Progenitor cell of endocrine pancreas (in vitro differentiated cells): ENCODE data around the gene YOD1. TPM values are rescaled to one million over a fixed set of nuclear protein-coding genes. Genes with fewer than 3 reads are reported as not detected.

Experiments
- DNase-seq: peaks from one replicate; pipeline ENCODE4 v3.0.0; 2021; ENCODE audit warnings: low spot score; ENCODE audit not compliant: unreplicated experiment
- H3K27ac Mint-ChIP-seq: 2 replicates; pipeline ENCODE4 v1.8.0; 2021; ENCODE audit warnings: mild to moderate bottlenecking, moderate library complexity, mixed read lengths
- H3K27me3 Mint-ChIP-seq: 2 replicates; pipeline ENCODE4 v1.8.0; 2021; ENCODE audit warnings: mixed read lengths
- H3K36me3 Mint-ChIP-seq: 2 replicates; pipeline ENCODE4 v1.8.0; 2022; ENCODE audit warnings: mixed read lengths; ENCODE audit not compliant: insufficient read depth
- H3K4me1 Mint-ChIP-seq: 2 replicates; pipeline ENCODE4 v1.8.0; 2021; ENCODE audit warnings: low read depth, mixed read lengths
- H3K4me3 Mint-ChIP-seq: 2 replicates; pipeline ENCODE4 v1.8.0; 2021; ENCODE audit warnings: low read depth, mild to moderate bottlenecking, moderate library complexity, mixed read lengths
- H3K9me3 Mint-ChIP-seq: 2 replicates; pipeline ENCODE4 v1.8.0; 2021; ENCODE audit warnings: low read depth, mixed read lengths
- total RNA-seq: library from RNA; stranded (reverse); gene quantifications from 2 replicates; pipeline ENCODE4 v1.2.1, GENCODE V29; 2021
- TF ChIP-seq, protein P1 (sequence below): fragments of 200-600 bp; sonication (generic); IDR thresholded peaks from one replicate; pipeline ENCODE4 v1.5.0; 2021; ENCODE audit warnings: antibody characterized with exemption, mild to moderate bottlenecking; ENCODE audit not compliant: unreplicated experiment

Gene YOD1
- total RNA-seq, 1 donor from 2014 or later, result 8.7 TPM

- Mint-ChIP-seq H3K9me3 (no peaks in the 10 kb centered on the region), H3K4me1 (peaks cover 3% of the 10 kb centered on the region), H3K36me3 (no peaks in the 10 kb centered on the region), H3K27me3 (peaks cover 39% of the 10 kb centered on the region), H3K4me3 (no peak overlapping the region), H3K27ac (no peak overlapping the region)
- DNase-seq, result no peak
- TF ChIP-seq, protein P1, sequence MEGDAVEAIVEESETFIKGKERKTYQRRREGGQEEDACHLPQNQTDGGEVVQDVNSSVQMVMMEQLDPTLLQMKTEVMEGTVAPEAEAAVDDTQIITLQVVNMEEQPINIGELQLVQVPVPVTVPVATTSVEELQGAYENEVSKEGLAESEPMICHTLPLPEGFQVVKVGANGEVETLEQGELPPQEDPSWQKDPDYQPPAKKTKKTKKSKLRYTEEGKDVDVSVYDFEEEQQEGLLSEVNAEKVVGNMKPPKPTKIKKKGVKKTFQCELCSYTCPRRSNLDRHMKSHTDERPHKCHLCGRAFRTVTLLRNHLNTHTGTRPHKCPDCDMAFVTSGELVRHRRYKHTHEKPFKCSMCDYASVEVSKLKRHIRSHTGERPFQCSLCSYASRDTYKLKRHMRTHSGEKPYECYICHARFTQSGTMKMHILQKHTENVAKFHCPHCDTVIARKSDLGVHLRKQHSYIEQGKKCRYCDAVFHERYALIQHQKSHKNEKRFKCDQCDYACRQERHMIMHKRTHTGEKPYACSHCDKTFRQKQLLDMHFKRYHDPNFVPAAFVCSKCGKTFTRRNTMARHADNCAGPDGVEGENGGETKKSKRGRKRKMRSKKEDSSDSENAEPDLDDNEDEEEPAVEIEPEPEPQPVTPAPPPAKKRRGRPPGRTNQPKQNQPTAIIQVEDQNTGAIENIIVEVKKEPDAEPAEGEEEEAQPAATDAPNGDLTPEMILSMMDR, result no peak
Observed at GRCh38 chr1:206998816-206999215, 52.2 kb downstream of the YOD1 start.

Other genes starting within 250 kb of the YOD1 start
- not detected in 2 replicates for gene IL20, start 185.6 kb downstream of the YOD1 start, total RNA-seq
- gene IL24, start 153.8 kb downstream of the YOD1 start, total RNA-seq, result not detected in 2 replicates
- gene FCMR, start 129.3 kb downstream of the YOD1 start, total RNA-seq, result not detected in 2 replicates
- gene PIGR, start 104.7 kb downstream of the YOD1 start, total RNA-seq, result not detected in 2 replicates
- not detected in 2 replicates for gene FCAMR, start 80.7 kb downstream of the YOD1 start, total RNA-seq
- 31.3 and 31.9 TPM in 2 replicates for gene C1orf116, start 18.5 kb downstream of the YOD1 start, total RNA-seq
- 9.6 and 10.6 TPM in 2 replicates for gene PFKFB2, start 2.1 kb upstream of the YOD1 start, total RNA-seq
- gene C4BPB, start 37.7 kb upstream of the YOD1 start, total RNA-seq, result not detected in 2 replicates
- not detected in 2 replicates for gene C4BPA, start 53.0 kb upstream of the YOD1 start, total RNA-seq